Lung microvascular endothelial cell (primary cell): ENCODE measurements around the gene TCEAL5. TPM values are rescaled to one million over a fixed set of nuclear protein-coding genes. Genes with fewer than 3 reads are reported as not detected.
"Not testable (repeated sequence)": the region's sequence is repeated elsewhere in the genome, so short reads cannot be mapped to it uniquely, and the experiment has no call there.

Source experiments
- DNase-seq, 2 donors: peaks; one replicate each; pipeline versions ENCODE4 v3.0.0 to v3.0.0-alpha.2; 2010; ENCODE audit warnings: low read depth in 2 of 2
- total RNA-seq: library from RNA; depleted of rRNA; stranded (reverse); fragments of >200 nt; gene quantifications from 2 replicates; pipeline ENCODE4 v1.2.1, GENCODE V29; 2014

Gene TCEAL5
- not detected in 2 replicates for total RNA-seq

- no peak for DNase-seq
These were observed at the start of gene TCEAL5 for GRCh38 chrX:103276581-103277002. Gene TCEAL5 (minus strand): TSS chrX:103276750. CDS start chrX:103274563, 2,187 bp downstream.

GRCh38 chrX:103311399-103311780 lies 34.8 kb upstream of the TCEAL5 start:
- no peak for DNase-seq

GRCh38 chrX:103310555-103311398 lies 34.2 kb upstream of the TCEAL5 start, which contains the start of gene BEX2:
Gene BEX2 (minus strand): TSS chrX:103310990. CDS start chrX:103309976, 1,014 bp downstream.
- DNase-seq: peak in 1 of 2 donors; percentile 42

GRCh38 chrX:103309860-103310554 lies 33.5 kb upstream of the TCEAL5 start:
- DNase-seq: no peak

- DNase-seq: not testable (repeated sequence)
These were observed 29.1 kb upstream of the TCEAL5 start for GRCh38 chrX:103305666-103306065.

- no peak for DNase-seq
These were observed 28.2 kb upstream of the TCEAL5 start for GRCh38 chrX:103304705-103305104.

GRCh38 chrX:103293118-103293517 lies 16.6 kb upstream of the TCEAL5 start:
- no peak for DNase-seq

GRCh38 chrX:103279624-103280023 lies 3.1 kb upstream of the TCEAL5 start:
- DNase-seq: no peak

- no peak for DNase-seq
These were observed 493 bp downstream of the TCEAL5 start for GRCh38 chrX:103275947-103276567.

- no peak for DNase-seq
These were observed 2.3 kb downstream of the TCEAL5 start for GRCh38 chrX:103274284-103274683.

GRCh38 chrX:103258275-103258674 lies 18.3 kb downstream of the TCEAL5 start:
- DNase-seq: no peak

- DNase-seq: no peak
These were observed 19.9 kb downstream of the TCEAL5 start for GRCh38 chrX:103256651-103257050.

- peak; percentile 78 to 82 for DNase-seq
These were observed 21.5 kb downstream of the TCEAL5 start, which contains the start of gene TCEAL8 for GRCh38 chrX:103254921-103255493. Gene TCEAL8 (minus strand): TSS chrX:103255155. CDS start chrX:103253979, 1,176 bp downstream.

GRCh38 chrX:103254171-103254824 lies 22.3 kb downstream of the TCEAL5 start:
- DNase-seq: peak; percentile 21 to 23

- DNase-seq: peak in 1 of 2 donors; percentile 14
These were observed 22.9 kb downstream of the TCEAL5 start for GRCh38 chrX:103253608-103254007.

- no peak for DNase-seq
These were observed 25.6 kb downstream of the TCEAL5 start for GRCh38 chrX:103250977-103251376.

- no peak for DNase-seq
These were observed 26.7 kb downstream of the TCEAL5 start for GRCh38 chrX:103249805-103250204.

- peak; percentile 31 to 51 for DNase-seq
These were observed 28.0 kb downstream of the TCEAL5 start for GRCh38 chrX:103248553-103248952.

- no peak for DNase-seq
These were observed 36.4 kb downstream of the TCEAL5 start for GRCh38 chrX:103240155-103240554.

- DNase-seq: no peak
These were observed 40.3 kb downstream of the TCEAL5 start for GRCh38 chrX:103236296-103236695.

GRCh38 chrX:103235608-103236007 lies 40.9 kb downstream of the TCEAL5 start:
- not testable (repeated sequence) for DNase-seq
